Astrocyte (in vitro differentiated cells and primary cell): ENCODE data around the gene CDH18. TPM values are rescaled to one million over a fixed set of nuclear protein-coding genes. Genes with fewer than 3 reads are reported as not detected.

Experiments
- DNase-seq: peaks from one replicate; pipeline ENCODE4 v3.0.0-alpha.2; 2010; ENCODE audit warnings: low read depth
- FAIRE-seq: peaks from 2 replicates; lab custom pipeline; 2011; peaks lifted over from hg19 to GRCh38; lab: Jason Lieb, UNC
- H2AFZ ChIP-seq: 2 replicates; pipeline ENCODE4 v1.6.0; 2012; ENCODE audit warnings: low read depth, low read length, inconsistent platforms
- H3K27ac ChIP-seq: 2 replicates; pipeline ENCODE4 v1.5.1; 2011; ENCODE audit warnings: low read depth, low read length, inconsistent platforms
- H3K27me3 ChIP-seq: 2 replicates; pipeline ENCODE4 v1.6.0; 2011; ENCODE audit warnings: low read length, inconsistent platforms; ENCODE audit not compliant: insufficient read depth
- H3K36me3 ChIP-seq: 2 replicates; pipeline ENCODE4 v1.5.1; 2011; ENCODE audit warnings: low read length, inconsistent platforms; ENCODE audit not compliant: insufficient read depth
- H3K4me1 ChIP-seq: 2 replicates; pipeline ENCODE4 v1.5.1; 2011; ENCODE audit warnings: low read length, inconsistent platforms; ENCODE audit not compliant: insufficient read depth
- H3K4me2 ChIP-seq: 2 replicates; pipeline ENCODE4 v1.6.0; 2012; ENCODE audit warnings: low read length, inconsistent platforms
- H3K4me3 ChIP-seq: 2 replicates; pipeline ENCODE4 v1.5.1; 2011; ENCODE audit warnings: low read depth, mild to moderate bottlenecking, low read length, inconsistent platforms; ENCODE audit not compliant: insufficient read depth
- H3K79me2 ChIP-seq: 2 replicates; pipeline ENCODE4 v1.6.0; 2012; ENCODE audit warnings: mild to moderate bottlenecking, low read length, inconsistent platforms; ENCODE audit not compliant: insufficient read depth
- H3K9ac ChIP-seq: 2 replicates; pipeline ENCODE4 v1.6.0; 2012; ENCODE audit warnings: mild to moderate bottlenecking, low read length, inconsistent platforms
- H3K9me3 ChIP-seq: 2 replicates; pipeline ENCODE4 v1.5.1; 2012; ENCODE audit warnings: low read depth, mild to moderate bottlenecking, low read length, inconsistent platforms; ENCODE audit not compliant: insufficient read depth
- H4K20me1 ChIP-seq: 2 replicates; pipeline ENCODE4 v1.6.0; 2012; ENCODE audit warnings: low read length, inconsistent platforms; ENCODE audit not compliant: insufficient read depth
- H3K27ac Mint-ChIP-seq: one replicate; pipeline ENCODE4 v1.8.0; 2021; ENCODE audit warnings: mild to moderate bottlenecking, mixed read lengths; ENCODE audit not compliant: unreplicated experiment
- H3K27me3 Mint-ChIP-seq: one replicate; pipeline ENCODE4 v1.8.0; 2021; ENCODE audit warnings: low read depth, mixed read lengths; ENCODE audit not compliant: unreplicated experiment
- H3K36me3 Mint-ChIP-seq: one replicate; pipeline ENCODE4 v1.8.0; 2021; ENCODE audit warnings: low read depth, mixed read lengths; ENCODE audit not compliant: unreplicated experiment
- H3K4me1 Mint-ChIP-seq: one replicate; pipeline ENCODE4 v1.8.0; 2021; ENCODE audit warnings: low read depth, mixed read lengths; ENCODE audit not compliant: unreplicated experiment
- H3K4me3 Mint-ChIP-seq: one replicate; pipeline ENCODE4 v1.8.0; 2021; ENCODE audit warnings: mild to moderate bottlenecking, moderate library complexity, mixed read lengths; ENCODE audit not compliant: unreplicated experiment
- H3K9me3 Mint-ChIP-seq: one replicate; pipeline ENCODE4 v1.8.0; 2021; ENCODE audit warnings: mild to moderate bottlenecking, mixed read lengths; ENCODE audit not compliant: unreplicated experiment
- CTCF ChIP-seq: IDR thresholded peaks from 2 replicates; pipeline ENCODE4 v1.5.1; 2011; ENCODE audit warnings: low read depth, mild to moderate bottlenecking, inconsistent platforms, low read length, moderate library complexity; ENCODE audit not compliant: insufficient read depth
- EZH2 ChIP-seq: IDR thresholded peaks from 2 replicates; pipeline ENCODE4 v1.6.1; 2012; ENCODE audit warnings: mild to moderate bottlenecking, low read length, inconsistent platforms; ENCODE audit not compliant: insufficient read depth
- total RNA-seq: library from RNA; stranded (reverse); gene quantifications from 2 replicates; pipeline ENCODE4 v1.2.1, GENCODE V29; 2021

CDH18 gene
- total RNA-seq, 1 donor from 2014 or later, result not detected

GRCh38 chr5:19555876-19556275 lies 432.1 kb downstream of the CDH18 start:
- Histone ChIP-seq H3K36me3 (no peaks in the 10 kb centered on the region), H2AFZ (no peak overlapping the region), H3K27ac (no peak overlapping the region), H3K4me3 (no peak overlapping the region), H3K27me3 (no peaks in the 10 kb centered on the region), H3K9ac (no peak overlapping the region), H4K20me1 (no peaks in the 10 kb centered on the region), H3K79me2 (no peaks in the 10 kb centered on the region), H3K9me3 (no peaks in the 10 kb centered on the region), H3K4me1 (no peaks in the 10 kb centered on the region), H3K4me2 (peak overlapping the region; percentile 25)
- Mint-ChIP-seq H3K4me1 (peaks cover 8% of the 10 kb centered on the region), H3K27me3 (no peaks in the 10 kb centered on the region), H3K9me3 (peaks cover 2% of the 10 kb centered on the region), H3K4me3 (no peak overlapping the region), H3K36me3 (no peaks in the 10 kb centered on the region), H3K27ac (no peak overlapping the region)
- TF ChIP-seq CTCF, result no peak
- TF ChIP-seq EZH2, result no peak
- DNase-seq (peak; percentile 20), FAIRE-seq (no peak)

GRCh38 chr5:19555436-19555835 lies 432.6 kb downstream of the CDH18 start:
- no peak for DNase-seq
- no peak overlapping the region for H3K27ac ChIP-seq
- Mint-ChIP-seq H3K9me3 (no peaks in the 10 kb centered on the region), H3K27ac (no peak overlapping the region), H3K4me3 (no peak overlapping the region), H3K27me3 (no peaks in the 10 kb centered on the region), H3K36me3 (no peaks in the 10 kb centered on the region), H3K4me1 (peaks cover 8% of the 10 kb centered on the region)
- peak overlapping the region; percentile 25 for H3K4me2 ChIP-seq
- H3K4me3 ChIP-seq, result no peak overlapping the region
- FAIRE-seq, result no peak
- no peaks in the 10 kb centered on the region for H3K79me2 ChIP-seq
- no peak overlapping the region for H2AFZ ChIP-seq
- no peaks in the 10 kb centered on the region for H4K20me1 ChIP-seq
- no peaks in the 10 kb centered on the region for H3K4me1 ChIP-seq
- H3K9me3 ChIP-seq, result no peaks in the 10 kb centered on the region
- no peak overlapping the region for H3K9ac ChIP-seq
- no peaks in the 10 kb centered on the region for H3K36me3 ChIP-seq
- TF ChIP-seq CTCF (no peak), EZH2 (no peak)
- H3K27me3 ChIP-seq, result no peaks in the 10 kb centered on the region

GRCh38 chr5:19554524-19554923 lies 433.5 kb downstream of the CDH18 start:
- DNase-seq, result no peak
- TF ChIP-seq EZH2, result no peak
- TF ChIP-seq CTCF, result no peak

More at GRCh38 chr5:19554524-19554923, 433.5 kb downstream of the CDH18 start:
- H3K27ac Mint-ChIP-seq, result no peak overlapping the region
- no peak overlapping the region for H2AFZ ChIP-seq
- H3K9me3 ChIP-seq, result no peaks in the 10 kb centered on the region
- H4K20me1 ChIP-seq, result no peaks in the 10 kb centered on the region
- no peaks in the 10 kb centered on the region for H3K4me1 ChIP-seq
- H3K36me3 ChIP-seq, result no peaks in the 10 kb centered on the region
- H3K27me3 Mint-ChIP-seq, result no peaks in the 10 kb centered on the region
- no peak overlapping the region for H3K27ac ChIP-seq
- H3K79me2 ChIP-seq, result no peaks in the 10 kb centered on the region
- no peaks in the 10 kb centered on the region for H3K27me3 ChIP-seq
- no peak overlapping the region for H3K4me3 Mint-ChIP-seq
- H3K9ac ChIP-seq, result no peak overlapping the region
- H3K36me3 Mint-ChIP-seq, result no peaks in the 10 kb centered on the region
- FAIRE-seq, result no peak
- peaks cover 8% of the 10 kb centered on the region for H3K4me1 Mint-ChIP-seq
- no peaks in the 10 kb centered on the region for H3K9me3 Mint-ChIP-seq
- no peak overlapping the region for H3K4me2 ChIP-seq
- no peak overlapping the region for H3K4me3 ChIP-seq
